Peyer's patch (tissue), 4 donors: ENCODE measurements around the gene PPM1A.

Experiments used
- CTCF ChIP-seq, 6 experiments: fragments of 450-650 bp in 4 of 6; fragments of 200-600 bp in 2 of 6; sonication (generic) in 1 of 6; IDR thresholded peaks; one replicate each; pipeline ENCODE4 v1.5.1; 2017 to 2019; ENCODE audit warnings: antibody characterized with exemption in 6 of 6, mild to moderate bottlenecking in 3 of 6, moderate library complexity in 1 of 6
- POLR2A ChIP-seq, 2 donors: fragments of 450-650 bp; IDR thresholded peaks; one replicate each; pipeline ENCODE4 v1.5.1; 2017; ENCODE audit warnings: antibody characterized with exemption in 2 of 2, mild to moderate bottlenecking in 2 of 2, moderate library complexity in 2 of 2

GRCh38 chr14:60226298-60226697 lies 22.7 kb upstream of the PPM1A start:
- TF ChIP-seq CTCF (IDR thresholded peaks at IDR 0.05) (no peak), POLR2A (IDR thresholded peaks at IDR 0.05) (no peak)
